HL-60/S4 (cell line): Measurements from ENCODE around the gene GGTA1.
"Not testable (repeated sequence)": the region's sequence is repeated elsewhere in the genome, so short reads cannot be mapped to it uniquely, and the experiment has no call there.

Source experiments
- in situ Hi-C: fragments of 300-500 bp; cut with MboI; formaldehyde crosslinking; loops from 2 replicates; pipeline ENCODE4 v1.14.3; 2022; ENCODE audit warnings: low sequenced_read_pairs

The GGTA1 gene

DNA sequence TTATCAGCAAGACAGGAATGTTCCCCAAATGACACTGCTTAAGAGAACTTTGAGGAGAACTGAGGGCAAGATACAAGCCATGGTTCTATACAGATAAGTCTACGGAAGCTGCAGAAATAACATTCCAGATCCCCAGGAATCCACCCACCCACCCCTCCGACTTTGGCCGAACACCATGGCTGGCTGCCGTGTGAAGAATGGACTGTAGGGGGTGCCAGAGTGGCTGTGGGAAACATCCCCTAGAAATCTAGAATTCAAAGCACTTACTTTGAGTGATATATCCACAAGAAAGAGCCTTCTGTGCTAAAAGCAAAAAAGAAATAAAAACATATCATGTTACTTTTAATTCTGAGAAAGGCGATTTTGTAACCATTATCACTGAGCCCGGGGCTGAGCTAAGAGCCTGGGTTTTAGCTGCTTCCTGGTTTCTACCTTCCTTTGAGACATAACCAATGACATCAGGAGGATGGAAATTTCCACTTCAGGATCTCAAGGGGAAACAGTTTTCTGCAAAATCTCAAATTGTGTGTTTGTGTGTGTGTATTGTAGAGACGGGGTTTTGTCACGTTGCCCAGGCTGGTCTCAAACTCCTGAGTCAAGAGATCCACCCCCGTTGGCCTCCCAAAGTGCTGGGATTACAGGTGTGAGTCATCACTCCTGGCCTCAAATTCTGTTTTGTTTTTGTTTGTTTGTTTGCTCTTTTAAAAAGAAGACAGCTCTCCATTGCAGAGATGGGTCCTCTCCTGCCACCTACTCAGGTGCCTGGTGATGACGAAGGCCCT is 36.4 kb downstream of the GGTA1 start:
- in situ Hi-C loops: no loop called here

DNA sequence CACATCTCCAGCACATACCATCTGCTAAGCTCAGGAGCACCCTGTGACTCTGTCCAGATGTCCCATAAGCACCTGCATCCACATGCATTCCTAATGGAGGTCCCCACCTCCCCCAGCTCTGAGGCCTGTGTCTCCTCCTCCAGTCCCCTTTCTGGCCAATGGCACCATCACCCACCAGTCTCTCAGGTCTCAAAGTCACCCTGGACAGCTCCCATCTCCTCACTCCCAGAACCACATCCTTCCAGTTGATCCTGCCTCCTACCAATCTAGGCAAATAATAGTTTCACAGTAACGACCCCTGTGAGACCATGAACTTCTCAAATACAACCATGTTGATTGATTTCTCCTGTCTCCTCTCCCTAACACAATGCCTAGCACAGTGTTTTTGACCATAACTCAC is 40.1 kb downstream of the GGTA1 start:
- in situ Hi-C loops: no loop called here

DNA sequence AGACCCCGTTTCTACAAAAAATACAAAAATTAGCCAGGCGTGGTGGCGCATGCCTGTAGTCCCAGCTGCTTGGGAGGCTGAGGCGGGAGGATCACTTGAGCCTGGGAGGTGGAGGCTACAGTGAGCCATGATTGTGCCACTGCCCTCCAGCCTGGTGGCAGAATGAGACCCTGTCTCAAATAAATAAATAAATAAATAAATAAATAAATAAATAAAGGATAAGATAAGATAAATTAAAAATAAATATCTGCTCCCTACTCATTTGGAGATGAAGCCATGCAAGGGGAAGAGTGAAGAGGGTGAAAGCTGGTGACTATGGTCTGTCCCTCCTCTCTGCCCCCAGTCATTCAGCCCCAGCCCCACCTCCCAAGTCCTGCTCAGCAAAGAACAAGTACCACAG is 41.2 kb downstream of the GGTA1 start:
- in situ Hi-C loops: not testable (repeated sequence)

DNA sequence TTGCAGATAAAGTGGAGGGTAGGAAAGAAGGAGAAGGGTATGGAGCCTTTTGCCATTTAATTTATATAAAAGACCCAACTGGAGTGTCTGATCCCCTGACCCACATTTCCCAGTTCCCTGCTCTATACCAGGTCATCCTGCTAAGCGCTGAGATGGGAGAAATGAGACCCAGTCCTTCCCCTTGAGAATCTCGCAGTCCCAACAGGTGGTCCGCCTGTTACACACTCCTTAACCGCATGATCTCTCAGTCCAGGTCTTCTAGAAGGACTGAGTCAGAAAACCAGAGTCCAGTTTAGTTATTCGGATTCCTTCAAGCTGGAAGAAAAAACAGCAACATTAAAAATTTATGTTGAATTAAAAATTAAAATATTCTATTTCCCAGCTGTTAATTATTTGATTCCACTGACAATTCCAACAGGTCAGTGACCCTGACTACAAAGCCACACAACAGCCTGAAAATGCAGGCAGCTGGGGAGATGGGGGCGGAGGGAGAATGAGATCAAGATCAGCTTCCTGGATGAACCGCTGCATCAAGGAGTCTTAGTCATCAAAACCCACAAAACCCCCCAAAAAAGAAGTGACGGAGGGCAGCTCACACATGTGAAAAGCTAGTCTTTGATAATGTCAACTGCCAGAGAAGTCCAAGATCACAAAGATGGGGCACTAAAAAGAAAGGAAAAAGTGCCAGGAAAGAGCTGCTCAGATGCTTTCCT is 44.0 kb downstream of the GGTA1 start:
- in situ Hi-C loops: no loop called here

DNA sequence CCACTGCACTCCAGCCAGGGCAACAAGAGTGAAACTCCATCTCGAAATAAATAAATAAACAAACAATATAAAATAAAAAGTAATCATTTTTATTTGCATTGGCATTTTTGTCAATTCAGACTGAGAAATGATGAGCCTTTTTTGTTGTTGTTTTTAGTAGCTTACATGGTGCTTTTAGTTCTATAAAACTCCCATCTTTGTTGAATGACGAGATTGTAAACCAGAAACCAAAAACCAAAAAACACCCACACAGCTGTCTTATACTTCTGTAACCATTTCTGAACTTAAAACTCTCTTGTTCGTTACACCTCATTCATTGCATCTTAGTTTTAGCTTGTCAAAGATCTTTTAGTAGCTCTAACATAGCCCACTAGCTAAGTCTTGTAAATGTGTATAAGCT is 44.7 kb downstream of the GGTA1 start:
- in situ Hi-C loops: no loop called here

DNA sequence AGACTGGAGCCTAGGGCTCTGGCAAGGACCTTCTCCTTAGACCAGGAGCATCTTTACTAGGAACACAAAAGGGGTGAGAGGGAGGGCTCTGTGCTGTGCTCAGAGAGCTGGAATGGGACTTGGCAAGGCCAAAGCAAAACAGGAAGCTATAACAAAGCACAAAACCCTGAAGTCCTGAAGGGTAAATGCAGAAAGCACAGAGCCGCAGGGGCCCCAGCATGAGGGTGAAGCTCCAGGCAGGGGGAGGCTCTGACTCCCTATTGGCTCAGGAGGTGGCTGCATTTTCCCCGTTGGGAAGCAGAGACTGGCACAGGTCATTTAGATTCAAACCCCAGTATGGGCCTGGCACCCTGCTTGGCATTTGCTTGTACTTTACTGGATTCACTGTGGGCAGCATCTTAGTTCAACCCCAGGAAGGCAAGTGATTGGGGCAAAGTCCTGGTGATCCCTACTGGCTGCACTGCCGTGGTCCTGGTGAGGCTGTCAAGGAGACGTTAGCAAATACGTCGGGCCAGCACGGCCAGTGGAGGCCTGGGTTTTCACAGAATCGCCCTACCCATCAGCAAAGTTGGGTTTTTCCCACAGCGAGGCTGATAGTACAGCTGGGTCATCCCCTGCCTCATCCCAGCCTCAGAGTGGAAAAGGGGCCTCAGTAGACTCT is 46.3 kb downstream of the GGTA1 start:
- in situ Hi-C loops: no loop called here

DNA sequence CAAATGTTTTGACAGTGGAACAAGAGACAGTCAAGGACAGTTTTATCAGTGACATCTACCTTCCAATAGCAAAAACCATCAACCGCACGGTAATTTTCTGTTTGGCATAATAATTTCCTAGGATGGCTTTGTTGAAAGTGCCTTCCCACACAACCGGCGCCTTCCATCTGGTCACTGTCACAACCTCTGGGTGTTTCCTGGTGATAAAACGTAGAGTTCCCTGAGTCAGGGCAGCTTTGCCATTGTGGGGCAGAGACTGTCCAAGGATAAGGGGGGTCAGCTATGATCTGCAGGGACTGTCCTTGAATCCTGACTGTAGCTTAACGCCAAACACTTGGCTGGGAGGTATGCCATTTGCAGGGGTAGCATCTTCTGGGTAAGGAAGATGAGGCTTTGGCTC is 47.6 kb downstream of the GGTA1 start:
- in situ Hi-C loops: no loop called here

DNA sequence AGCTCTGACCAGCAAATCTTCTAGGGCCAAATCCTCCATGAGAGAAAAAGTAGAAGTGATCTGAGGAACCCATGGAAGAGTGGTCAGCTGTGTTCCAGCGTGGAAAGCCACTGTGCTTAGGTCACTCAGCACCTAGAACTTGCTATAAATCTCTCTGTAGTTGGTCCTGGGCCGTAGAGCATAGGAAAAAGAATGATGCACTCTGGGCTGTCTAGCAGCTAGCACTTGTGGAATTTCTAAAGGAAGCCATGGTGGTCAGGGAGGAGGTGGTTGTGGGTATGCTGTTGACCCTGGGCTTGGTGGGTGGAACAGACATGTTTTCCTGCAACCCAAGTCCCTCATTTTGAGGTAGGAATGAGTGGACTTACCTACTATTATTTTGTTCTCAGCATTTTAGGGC is 48.1 kb downstream of the GGTA1 start:
- in situ Hi-C loops: no loop called here

DNA sequence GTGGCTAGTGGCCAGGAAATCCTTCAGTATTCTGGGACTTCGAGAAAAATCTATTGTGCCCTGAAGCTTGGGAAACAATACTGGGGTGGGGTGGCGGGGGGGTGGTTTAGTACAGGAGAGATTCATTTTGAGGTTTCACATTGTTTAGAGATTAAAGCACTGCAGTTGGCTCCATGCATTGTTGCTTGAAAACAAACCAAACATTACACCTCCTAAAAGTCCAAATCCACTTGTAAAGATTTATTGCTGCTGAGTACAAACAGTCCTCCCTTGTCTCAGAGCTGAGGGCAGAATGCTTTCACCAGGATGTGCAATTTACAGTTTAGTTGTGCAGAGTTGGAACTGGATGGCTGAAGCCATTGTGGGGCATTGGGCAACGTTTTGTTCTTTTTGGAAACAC is 49.4 kb downstream of the GGTA1 start:
- in situ Hi-C loops: no loop called here

DNA sequence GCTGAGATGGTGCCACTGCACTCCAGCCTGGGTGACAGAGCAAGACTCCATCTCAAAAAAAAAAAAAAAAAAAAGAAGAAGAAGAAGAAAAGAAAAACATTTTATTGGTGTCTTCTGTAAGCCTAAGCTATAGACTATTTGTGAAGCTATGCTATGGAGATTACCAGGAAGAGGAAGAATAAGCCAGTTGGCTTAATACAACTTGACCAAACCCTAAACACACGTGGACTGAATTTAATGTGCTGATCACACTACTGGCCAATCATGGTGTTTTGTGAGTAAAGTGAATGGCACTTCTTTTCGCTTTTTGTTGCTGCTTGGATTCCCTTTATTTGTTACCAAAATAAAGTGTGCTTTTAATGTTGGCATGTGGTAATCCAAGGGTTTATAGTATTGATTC is 49.9 kb downstream of the GGTA1 start:
- in situ Hi-C loops: no loop called here

DNA sequence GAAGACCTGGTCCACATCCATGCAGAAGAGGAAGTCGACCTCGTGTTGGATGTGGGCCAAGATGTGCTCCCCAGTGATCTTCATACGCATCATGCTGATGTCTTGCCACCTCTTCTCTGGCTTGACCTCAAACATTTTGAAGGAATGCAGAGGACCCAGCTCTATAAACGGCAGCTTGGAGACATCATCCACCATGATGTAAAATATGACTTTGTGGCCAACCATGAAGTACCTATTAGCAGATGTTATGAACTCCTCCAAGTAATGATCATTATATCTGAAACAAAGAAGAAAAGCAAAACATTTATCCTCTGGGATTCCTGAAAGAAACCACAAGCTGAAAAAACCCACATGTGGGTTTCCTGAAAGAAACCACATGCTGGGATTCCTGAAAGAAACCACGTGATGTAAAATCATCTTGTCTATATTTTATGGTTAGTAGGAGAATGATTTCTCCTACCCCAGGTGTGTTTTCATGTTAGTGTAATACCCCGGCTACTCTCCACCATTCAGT is 52.3 kb downstream of the GGTA1 start:
- in situ Hi-C loops: no loop called here

DNA sequence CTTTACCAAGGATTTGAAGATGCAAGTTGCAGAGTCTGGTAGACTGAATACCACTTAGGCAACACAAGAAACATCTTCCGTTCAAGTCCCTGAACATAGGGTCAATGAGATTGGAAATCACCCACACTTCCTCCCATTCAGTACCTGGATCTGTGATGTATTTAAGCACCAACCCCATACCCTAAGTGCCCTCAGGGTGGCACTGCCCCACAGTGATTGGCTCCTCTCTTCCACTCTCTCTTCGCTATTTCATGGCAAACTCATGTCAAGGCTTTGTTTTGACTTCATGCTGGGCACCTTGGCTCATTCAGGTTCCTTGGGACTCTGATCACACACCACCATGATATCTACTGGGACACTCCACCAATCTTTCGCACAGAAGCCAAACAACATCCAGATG is 53.7 kb downstream of the GGTA1 start:
- in situ Hi-C loops: no loop called here

DNA sequence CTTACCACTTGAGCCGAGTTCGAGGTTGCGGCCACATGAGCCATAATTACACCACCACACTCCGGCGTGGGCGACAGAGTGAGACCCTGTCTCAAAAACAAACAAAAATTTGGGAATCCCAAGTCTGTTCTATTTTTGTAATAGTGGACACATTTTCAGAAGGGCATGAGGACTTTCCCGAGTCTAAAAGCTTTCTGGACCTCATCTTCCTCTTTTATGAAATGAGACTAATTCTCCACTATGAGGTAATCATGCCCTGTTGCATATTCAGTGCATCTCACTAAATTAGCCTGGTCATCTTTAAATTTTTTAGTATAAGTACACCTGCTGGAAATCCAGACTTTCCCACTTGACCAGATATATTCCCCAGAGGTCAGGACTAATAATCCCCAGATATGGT is 55.7 kb downstream of the GGTA1 start:
- in situ Hi-C loops: no loop called here

DNA sequence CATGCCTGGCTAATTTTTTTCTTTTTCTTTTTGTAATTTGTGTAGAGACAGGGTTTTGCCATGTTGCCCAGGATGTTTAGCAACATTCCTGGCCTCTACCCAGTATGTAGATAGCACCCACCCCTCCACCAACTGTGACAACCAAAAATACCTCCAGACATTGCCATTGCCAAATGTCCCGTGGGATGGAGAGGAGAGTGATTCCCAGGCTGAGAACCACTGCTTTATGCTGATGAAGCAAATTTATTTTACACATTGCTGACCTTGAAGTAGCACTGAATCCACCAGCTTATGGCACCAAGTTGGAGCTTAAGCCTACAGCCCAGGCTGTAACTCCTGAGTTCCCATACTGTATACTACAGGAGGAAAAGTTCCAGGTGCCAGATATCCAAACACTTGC is 58.5 kb downstream of the GGTA1 start:
- in situ Hi-C loops: no loop called here

DNA sequence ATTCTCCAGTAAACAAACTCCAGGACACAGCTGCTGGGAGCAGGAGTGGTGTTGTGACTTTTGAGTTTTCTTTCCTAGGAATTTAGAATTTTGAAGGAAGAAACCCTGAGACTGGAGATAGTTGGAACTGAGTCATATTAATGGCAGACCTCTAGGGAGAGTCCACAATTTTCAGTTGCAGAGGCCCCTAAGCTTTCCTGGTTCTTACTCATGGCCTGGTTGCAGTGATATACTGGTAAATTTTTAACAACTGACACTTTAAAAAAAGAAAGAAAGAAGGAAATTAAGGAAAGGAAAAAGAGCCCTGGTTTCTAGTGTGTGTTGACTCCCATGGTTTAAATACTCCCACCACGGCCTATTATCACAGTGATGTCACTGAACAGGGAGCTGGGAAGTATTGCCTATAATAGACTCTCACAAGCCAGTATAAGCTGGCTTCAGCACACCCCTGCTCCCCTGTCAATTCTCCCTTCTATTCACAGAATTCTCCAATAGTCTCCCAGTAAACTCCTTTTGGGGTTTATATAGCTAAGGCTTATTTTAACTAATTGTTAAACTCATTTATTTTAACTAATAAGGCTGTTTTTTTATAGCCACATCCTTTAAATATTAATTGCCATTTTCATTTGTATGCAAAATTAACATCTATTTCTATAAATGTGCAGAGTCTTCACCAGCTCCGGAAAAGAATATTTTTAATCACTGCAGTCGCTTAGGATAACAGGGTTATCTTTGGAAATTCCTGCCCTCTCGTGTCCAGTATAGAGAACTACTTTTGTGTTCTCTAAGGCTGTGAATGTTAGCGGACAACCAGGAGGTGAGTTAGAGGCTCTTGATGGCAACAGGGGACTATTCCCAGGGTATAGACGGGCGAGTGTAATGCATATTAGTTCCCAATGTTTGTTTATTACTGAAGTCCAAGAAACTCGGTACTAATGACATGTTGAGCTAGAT is 59.7 kb downstream of the GGTA1 start:
- in situ Hi-C loops: no loop called here

DNA sequence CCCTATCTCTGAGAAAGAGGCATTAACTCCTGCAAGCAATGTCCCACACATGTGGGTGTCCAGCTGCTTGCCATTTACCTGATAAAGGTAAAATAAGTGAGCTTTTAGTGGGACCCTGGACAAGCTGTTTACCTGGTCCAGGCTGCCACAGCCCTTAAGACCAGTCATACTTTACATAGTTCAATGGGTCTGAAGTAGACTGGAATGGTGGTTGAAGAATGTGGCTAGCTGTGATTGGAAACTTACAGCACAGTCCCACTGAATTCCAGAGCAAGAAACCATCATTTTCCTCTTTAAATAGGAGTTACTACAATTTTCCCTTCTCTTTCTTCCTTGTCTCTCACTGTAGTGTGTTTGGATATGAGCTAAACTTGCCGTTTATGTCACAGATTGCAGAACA is 60.6 kb downstream of the GGTA1 start:
- in situ Hi-C loops: no loop called here

DNA sequence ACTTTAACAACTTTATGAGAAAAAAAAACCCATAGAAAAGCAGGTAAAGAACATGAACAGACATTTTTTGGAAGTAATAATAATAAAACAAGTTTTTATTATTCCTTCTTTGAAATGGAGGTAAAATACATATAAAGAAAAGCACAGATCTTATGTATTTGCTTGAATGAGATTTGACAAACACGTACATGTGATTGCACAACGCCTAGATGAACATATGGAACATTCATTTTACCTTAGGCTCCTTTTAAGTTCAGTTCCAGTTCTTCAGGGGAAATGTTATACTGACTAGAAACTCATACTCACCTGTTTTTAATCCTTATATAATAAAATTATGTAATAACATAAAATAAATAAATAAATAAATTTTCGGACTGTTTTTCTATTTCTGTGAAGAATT is 61.8 kb downstream of the GGTA1 start:
- in situ Hi-C loops: no loop called here

DNA sequence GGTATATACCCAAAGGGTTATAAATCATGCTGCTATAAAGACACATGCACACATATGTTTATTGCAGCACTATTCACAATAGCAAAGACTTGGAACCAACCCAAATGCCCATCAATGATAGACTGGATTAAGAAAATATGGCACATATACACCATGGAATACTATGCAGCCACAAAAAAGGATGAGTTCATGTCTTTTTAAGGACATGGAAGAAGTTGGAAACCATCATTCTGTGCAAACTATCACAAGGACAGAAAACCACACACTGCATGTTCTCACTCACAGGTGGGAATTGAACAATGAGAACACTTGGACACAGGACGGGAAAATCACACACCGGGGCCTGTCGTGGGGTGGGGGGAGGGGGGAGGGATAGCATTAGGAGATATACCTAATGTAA is 62.6 kb downstream of the GGTA1 start:
- in situ Hi-C loops: not testable (repeated sequence)

DNA sequence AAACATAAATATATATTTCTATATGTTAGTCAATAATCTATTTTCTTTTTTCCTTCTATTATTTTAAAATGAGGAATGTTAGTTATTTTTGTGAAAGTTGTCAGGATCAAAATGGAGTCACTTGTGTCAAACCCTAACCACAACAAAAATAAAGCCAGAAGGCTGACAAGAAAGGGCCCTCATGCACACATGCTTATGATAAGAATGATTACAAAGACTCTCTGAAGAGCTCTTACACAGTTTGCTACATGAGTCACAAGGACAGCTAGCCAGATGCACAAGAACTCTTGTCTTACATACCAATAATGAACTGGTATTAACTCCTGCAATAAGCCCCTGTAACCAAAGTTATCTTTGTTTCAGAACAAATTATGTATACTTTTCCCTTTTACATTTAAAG is 64.7 kb downstream of the GGTA1 start:
- in situ Hi-C loops: no loop called here

DNA sequence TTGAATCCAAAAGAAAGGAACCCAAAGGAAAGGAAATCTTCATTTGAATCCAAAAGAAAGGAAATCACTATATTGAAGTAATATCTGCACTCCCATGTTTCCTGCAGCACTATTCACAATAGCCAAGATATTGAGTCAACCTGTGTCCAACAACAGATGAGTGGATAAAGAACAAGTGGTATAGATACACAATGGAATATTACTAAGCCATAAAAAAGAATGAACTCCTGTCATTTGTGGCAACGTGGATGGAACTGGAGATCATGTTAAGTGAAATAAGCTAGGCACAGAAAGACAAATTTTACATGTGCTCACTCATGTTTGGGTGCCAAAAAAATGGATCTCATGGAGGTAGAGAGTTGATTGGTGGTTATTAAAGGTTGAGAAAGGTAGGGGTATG is 71.7 kb downstream of the GGTA1 start:
- in situ Hi-C loops: no loop called here

DNA sequence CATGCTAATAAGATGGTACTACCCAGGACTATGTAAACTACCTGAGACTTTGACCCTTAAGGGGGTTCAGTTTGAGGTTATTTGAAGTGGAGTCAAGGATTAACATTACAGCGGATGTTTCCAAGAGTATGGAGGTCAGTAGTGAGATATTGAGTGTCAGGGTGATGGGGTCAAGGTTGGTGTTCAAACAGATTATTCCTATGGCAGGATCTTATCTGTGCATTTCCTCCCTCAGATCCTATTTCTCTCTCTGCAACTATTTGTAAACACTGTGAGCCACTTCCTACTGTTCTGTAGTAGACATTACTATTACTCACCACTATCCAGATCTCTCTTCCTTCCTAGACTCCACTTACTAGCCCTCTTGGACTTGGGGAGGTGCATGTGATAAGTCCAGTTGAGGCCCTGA is 75.6 kb downstream of the GGTA1 start:
- in situ Hi-C loops: no loop called here
